CMK (cell line): ENCODE results near the gene NDUFAF8.

Experiments
- DNase-seq: peaks from one replicate; pipeline ENCODE4 v3.0.0-alpha.2; 2010; ENCODE audit warnings: low read depth

Gene NDUFAF8

GRCh38 chr17:81274471-81274855 is 35.3 kb downstream of the NDUFAF8 start:
- no peak for DNase-seq

GRCh38 chr17:81276781-81277180 is 37.7 kb downstream of the NDUFAF8 start:
- no peak for DNase-seq

- no peak for DNase-seq
Observed at GRCh38 chr17:81277421-81277820, 38.3 kb downstream of the NDUFAF8 start.

GRCh38 chr17:81277946-81278693 is 39.0 kb downstream of the NDUFAF8 start:
- DNase-seq = no peak

GRCh38 chr17:81278831-81279230 is 39.7 kb downstream of the NDUFAF8 start:
- DNase-seq = no peak

GRCh38 chr17:81279278-81280275 is 40.5 kb downstream of the NDUFAF8 start:
- DNase-seq = no peak

- DNase-seq = no peak
Observed at GRCh38 chr17:81280571-81280970, 41.5 kb downstream of the NDUFAF8 start.

GRCh38 chr17:81282141-81282540 is 43.0 kb downstream of the NDUFAF8 start:
- DNase-seq = no peak

GRCh38 chr17:81282876-81283275 is 43.8 kb downstream of the NDUFAF8 start:
- no peak for DNase-seq

- peak; percentile 90 for DNase-seq
Observed at GRCh38 chr17:81285179-81285878, 46.2 kb downstream of the NDUFAF8 start.

GRCh38 chr17:81285894-81286293 is 46.8 kb downstream of the NDUFAF8 start:
- no peak for DNase-seq

- no peak for DNase-seq
Observed at GRCh38 chr17:81286491-81287145, 47.5 kb downstream of the NDUFAF8 start.

GRCh38 chr17:81287152-81287551 is 48.0 kb downstream of the NDUFAF8 start:
- DNase-seq = no peak

- DNase-seq = no peak
Observed at GRCh38 chr17:81287741-81288430, 48.8 kb downstream of the NDUFAF8 start.

GRCh38 chr17:81288715-81289114 is 49.6 kb downstream of the NDUFAF8 start:
- DNase-seq = no peak

GRCh38 chr17:81289627-81290026 is 50.5 kb downstream of the NDUFAF8 start:
- DNase-seq = no peak

- no peak for DNase-seq
Observed at GRCh38 chr17:81290230-81290629, 51.1 kb downstream of the NDUFAF8 start.
